Neural progenitor cell (in vitro differentiated cells): ENCODE results near the gene BRD7.

Experiments used
- CTCF ChIP-seq: fragments of 200-600 bp; sonication (generic); IDR thresholded peaks from 2 replicates; pipeline ENCODE4 v1.5.1; 2017; ENCODE audit warnings: antibody characterized with exemption, mild to moderate bottlenecking
- EZH2 ChIP-seq: fragments of 200-600 bp; sonication (generic); IDR thresholded peaks from 2 replicates; pipeline ENCODE4 v1.6.1; 2017; ENCODE audit warnings: antibody characterized with exemption, mild to moderate bottlenecking, moderate library complexity

GRCh38 chr16:50266337-50267091 is 102.3 kb downstream of the BRD7 start, which contains the start of gene ADCY7:
- TF ChIP-seq CTCF = no peak
- TF ChIP-seq EZH2 = no peak
